ENCODE results near the gene ARHGAP24. TPM values are rescaled to one million over a fixed set of nuclear protein-coding genes. Genes with fewer than 3 reads are reported as not detected.

Gene ARHGAP24
- total and polyA plus RNA-seq, 4 donors: 1.8 to 15.2 (median 3.3) TPM

DNA sequence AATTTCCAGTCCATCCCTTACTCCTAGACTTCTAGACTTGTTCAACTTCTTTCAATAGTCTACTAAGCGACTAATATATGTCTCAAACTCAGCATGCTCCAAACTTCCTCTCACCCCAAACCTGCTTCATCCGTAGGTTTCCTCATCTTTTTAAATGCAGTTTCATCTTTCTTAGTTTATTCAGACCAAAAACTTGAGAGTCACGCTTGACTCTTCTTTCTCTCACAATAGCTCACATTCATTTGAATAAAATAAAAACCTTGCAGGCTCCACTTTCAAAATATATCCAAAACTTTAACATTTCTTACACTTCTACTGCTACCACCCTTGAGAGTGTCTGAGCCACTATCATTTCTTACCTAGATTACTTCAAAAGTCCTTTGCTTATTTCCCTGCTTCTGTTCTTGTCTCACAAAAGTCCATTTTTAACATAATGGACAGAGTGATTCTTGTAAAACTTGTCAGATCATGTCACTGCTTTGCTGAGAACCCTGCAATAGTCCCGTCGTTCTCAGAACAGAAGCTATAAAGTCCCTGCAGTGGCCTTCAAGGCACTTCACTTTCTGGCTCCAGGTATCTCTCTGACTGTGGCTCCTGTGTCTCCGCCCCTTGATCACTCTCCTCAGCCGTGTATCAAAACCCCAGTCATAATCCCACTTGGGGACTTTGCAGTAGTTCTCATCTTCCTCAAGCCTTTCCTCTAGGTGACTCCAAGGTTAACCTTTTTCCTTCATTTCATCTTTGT is 167.6 kb downstream of the ARHGAP24 start:
- no peaks in the 10 kb centered on the region for H3K9me3 ChIP-seq (ENCODE audit: control insufficient read depth in 4 of 4, low read length in 3 of 4)
- H3K4me3 ChIP-seq (ENCODE audit: low read depth in 1 of 3, low read length in 3 of 3): no peak overlapping the region
- no peak overlapping the region for H3K27ac ChIP-seq (ENCODE audit: low read depth in 1 of 2, low read length in 2 of 2)
- no peaks in the 10 kb centered on the region for H3K4me1 ChIP-seq (ENCODE audit: control insufficient read depth in 4 of 4, insufficient read depth in 4 of 4, low read length in 3 of 4)
- H3K36me3 ChIP-seq (ENCODE audit: control insufficient read depth in 4 of 4, insufficient read depth in 3 of 4, low read depth in 1 of 4, low read length in 3 of 4): no peaks in the 10 kb centered on the region
- WGBS: 85% methylated on average over 7 of the region's 7 CpGs
- no peaks in the 10 kb centered on the region for H3K27me3 ChIP-seq (ENCODE audit: control insufficient read depth in 4 of 4, insufficient read depth in 4 of 4, low read length in 3 of 4)
- TF ChIP-seq, protein P1, sequence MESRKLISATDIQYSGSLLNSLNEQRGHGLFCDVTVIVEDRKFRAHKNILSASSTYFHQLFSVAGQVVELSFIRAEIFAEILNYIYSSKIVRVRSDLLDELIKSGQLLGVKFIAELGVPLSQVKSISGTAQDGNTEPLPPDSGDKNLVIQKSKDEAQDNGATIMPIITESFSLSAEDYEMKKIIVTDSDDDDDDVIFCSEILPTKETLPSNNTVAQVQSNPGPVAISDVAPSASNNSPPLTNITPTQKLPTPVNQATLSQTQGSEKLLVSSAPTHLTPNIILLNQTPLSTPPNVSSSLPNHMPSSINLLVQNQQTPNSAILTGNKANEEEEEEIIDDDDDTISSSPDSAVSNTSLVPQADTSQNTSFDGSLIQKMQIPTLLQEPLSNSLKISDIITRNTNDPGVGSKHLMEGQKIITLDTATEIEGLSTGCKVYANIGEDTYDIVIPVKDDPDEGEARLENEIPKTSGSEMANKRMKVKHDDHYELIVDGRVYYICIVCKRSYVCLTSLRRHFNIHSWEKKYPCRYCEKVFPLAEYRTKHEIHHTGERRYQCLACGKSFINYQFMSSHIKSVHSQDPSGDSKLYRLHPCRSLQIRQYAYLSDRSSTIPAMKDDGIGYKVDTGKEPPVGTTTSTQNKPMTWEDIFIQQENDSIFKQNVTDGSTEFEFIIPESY (IDR thresholded peaks at IDR 0.05): no peak
- no peak for TF ChIP-seq TAF1 (conservative IDR thresholded peaks at IDR 0.05)
- TF ChIP-seq FOXA2 (IDR thresholded peaks at IDR 0.05): no peak
- TF ChIP-seq JUND (IDR thresholded peaks at IDR 0.05): no peak
- TF ChIP-seq, protein P2, sequence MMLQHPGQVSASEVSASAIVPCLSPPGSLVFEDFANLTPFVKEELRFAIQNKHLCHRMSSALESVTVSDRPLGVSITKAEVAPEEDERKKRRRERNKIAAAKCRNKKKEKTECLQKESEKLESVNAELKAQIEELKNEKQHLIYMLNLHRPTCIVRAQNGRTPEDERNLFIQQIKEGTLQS (IDR thresholded peaks at IDR 0.05): no peak
- TF ChIP-seq GABPA (IDR thresholded peaks at IDR 0.05 in 1 of 2, conservative IDR thresholded peaks at IDR 0.05 in 1 of 2): no peak
- TF ChIP-seq HNF4A (conservative IDR thresholded peaks at IDR 0.05): no peak
- TF ChIP-seq FOXA1 (IDR thresholded peaks at IDR 0.05): no peak
- TF ChIP-seq YY1 (IDR thresholded peaks at IDR 0.05): no peak
- H3K9ac ChIP-seq (ENCODE audit: low read depth in 1 of 2, low read length in 2 of 2): no peak overlapping the region
- DNase-seq (ENCODE audit: low spot score): no peak

DNA sequence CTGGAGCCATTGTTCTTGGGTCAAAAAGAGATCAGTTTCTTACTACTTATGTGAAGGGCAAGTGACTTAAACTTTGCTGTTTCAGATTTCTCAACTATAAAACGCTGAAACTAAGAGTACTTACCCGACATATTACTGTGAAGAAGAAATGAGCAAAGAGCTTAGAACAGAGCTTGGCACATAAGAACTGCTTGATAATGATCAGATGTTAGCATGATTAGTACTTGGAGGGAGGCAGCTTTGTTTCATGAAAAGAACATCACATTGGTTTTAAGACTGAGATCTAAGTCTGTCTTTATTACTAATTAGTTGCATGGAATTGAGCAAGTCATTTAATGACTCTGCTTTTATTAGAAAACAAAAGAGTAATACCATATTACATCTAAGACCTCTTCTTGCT is 169.1 kb downstream of the ARHGAP24 start:
- 80% methylated on average over 2 of the region's 2 CpGs for WGBS
- no peak overlapping the region for H3K27ac ChIP-seq (ENCODE audit: low read depth in 1 of 2, low read length in 2 of 2)
- H3K4me1 ChIP-seq (ENCODE audit: control insufficient read depth in 4 of 4, insufficient read depth in 4 of 4, low read length in 3 of 4): no peaks in the 10 kb centered on the region
- H3K9me3 ChIP-seq (ENCODE audit: control insufficient read depth in 4 of 4, low read length in 3 of 4): no peaks in the 10 kb centered on the region
- DNase-seq (ENCODE audit: low spot score): no peak
- TF ChIP-seq HNF4G (IDR thresholded peaks at IDR 0.05): no peak
- TF ChIP-seq, protein P3, sequence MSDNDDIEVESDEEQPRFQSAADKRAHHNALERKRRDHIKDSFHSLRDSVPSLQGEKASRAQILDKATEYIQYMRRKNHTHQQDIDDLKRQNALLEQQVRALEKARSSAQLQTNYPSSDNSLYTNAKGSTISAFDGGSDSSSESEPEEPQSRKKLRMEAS (IDR thresholded peaks at IDR 0.05): no peak
- no peak for TF ChIP-seq FOXA2 (IDR thresholded peaks at IDR 0.05)
- TF ChIP-seq RAD21 (IDR thresholded peaks at IDR 0.05): no peak
- TF ChIP-seq TAF1 (conservative IDR thresholded peaks at IDR 0.05): no peak
- TF ChIP-seq, protein P4, sequence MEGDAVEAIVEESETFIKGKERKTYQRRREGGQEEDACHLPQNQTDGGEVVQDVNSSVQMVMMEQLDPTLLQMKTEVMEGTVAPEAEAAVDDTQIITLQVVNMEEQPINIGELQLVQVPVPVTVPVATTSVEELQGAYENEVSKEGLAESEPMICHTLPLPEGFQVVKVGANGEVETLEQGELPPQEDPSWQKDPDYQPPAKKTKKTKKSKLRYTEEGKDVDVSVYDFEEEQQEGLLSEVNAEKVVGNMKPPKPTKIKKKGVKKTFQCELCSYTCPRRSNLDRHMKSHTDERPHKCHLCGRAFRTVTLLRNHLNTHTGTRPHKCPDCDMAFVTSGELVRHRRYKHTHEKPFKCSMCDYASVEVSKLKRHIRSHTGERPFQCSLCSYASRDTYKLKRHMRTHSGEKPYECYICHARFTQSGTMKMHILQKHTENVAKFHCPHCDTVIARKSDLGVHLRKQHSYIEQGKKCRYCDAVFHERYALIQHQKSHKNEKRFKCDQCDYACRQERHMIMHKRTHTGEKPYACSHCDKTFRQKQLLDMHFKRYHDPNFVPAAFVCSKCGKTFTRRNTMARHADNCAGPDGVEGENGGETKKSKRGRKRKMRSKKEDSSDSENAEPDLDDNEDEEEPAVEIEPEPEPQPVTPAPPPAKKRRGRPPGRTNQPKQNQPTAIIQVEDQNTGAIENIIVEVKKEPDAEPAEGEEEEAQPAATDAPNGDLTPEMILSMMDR (IDR thresholded peaks at IDR 0.05; ENCODE audit: low read depth, low read length, missing input control): no peak
- no peak for TF ChIP-seq FOXA1 (IDR thresholded peaks at IDR 0.05)
- H3K4me3 ChIP-seq (ENCODE audit: low read depth in 1 of 3, low read length in 3 of 3): no peak overlapping the region
- H3K36me3 ChIP-seq (ENCODE audit: control insufficient read depth in 4 of 4, insufficient read depth in 3 of 4, low read depth in 1 of 4, low read length in 3 of 4): no peaks in the 10 kb centered on the region
- H3K27me3 ChIP-seq (ENCODE audit: control insufficient read depth in 4 of 4, insufficient read depth in 4 of 4, low read length in 3 of 4): no peaks in the 10 kb centered on the region
- H3K9ac ChIP-seq (ENCODE audit: low read depth in 1 of 2, low read length in 2 of 2): no peak overlapping the region

DNA sequence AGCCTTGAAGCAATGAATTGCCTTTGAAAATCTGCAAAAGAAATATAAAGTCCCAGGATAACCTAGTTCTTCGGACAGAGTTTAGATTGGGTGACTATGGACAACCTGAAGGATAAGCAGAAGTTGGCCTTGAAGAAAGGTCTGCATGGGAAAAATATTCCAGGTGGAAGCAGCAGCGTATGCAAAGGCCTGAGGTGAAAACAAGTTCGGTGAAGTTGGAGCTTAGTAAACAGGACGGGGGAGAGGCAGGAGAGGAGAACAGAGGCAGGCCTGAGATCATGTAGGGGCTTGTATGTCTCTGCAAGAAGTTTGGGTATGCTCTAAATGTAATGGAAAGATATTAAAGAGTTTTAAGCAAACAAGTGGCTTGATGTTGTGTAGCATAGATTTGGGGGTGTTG is 176.0 kb downstream of the ARHGAP24 start:
- H3K27ac ChIP-seq (ENCODE audit: low read depth in 1 of 2, low read length in 2 of 2): no peak overlapping the region
- H3K36me3 ChIP-seq (ENCODE audit: control insufficient read depth in 4 of 4, insufficient read depth in 3 of 4, low read depth in 1 of 4, low read length in 3 of 4): no peaks in the 10 kb centered on the region
- WGBS: 85% methylated on average over 4 of the region's 4 CpGs
- no peaks in the 10 kb centered on the region for H3K4me1 ChIP-seq (ENCODE audit: control insufficient read depth in 4 of 4, insufficient read depth in 4 of 4, low read length in 3 of 4)
- no peak overlapping the region for H3K9ac ChIP-seq (ENCODE audit: low read depth in 1 of 2, low read length in 2 of 2)
- no peak overlapping the region for H3K4me3 ChIP-seq (ENCODE audit: low read depth in 1 of 3, low read length in 3 of 3)
- no peaks in the 10 kb centered on the region for H3K9me3 ChIP-seq (ENCODE audit: control insufficient read depth in 4 of 4, low read length in 3 of 4)
- DNase-seq (ENCODE audit: low spot score): no peak
- no peaks in the 10 kb centered on the region for H3K27me3 ChIP-seq (ENCODE audit: control insufficient read depth in 4 of 4, insufficient read depth in 4 of 4, low read length in 3 of 4)
- TF ChIP-seq EGR1 (IDR thresholded peaks at IDR 0.05; ENCODE audit: low read depth in 2 of 2) (no peak), FOXA1 (IDR thresholded peaks at IDR 0.05) (no peak), HNF4A (conservative IDR thresholded peaks at IDR 0.05) (no peak), SP1 (IDR thresholded peaks at IDR 0.05) (no peak), GABPA (IDR thresholded peaks at IDR 0.05 in 1 of 2, conservative IDR thresholded peaks at IDR 0.05 in 1 of 2) (no peak), HNF4G (IDR thresholded peaks at IDR 0.05) (no peak), FOXA2 (IDR thresholded peaks at IDR 0.05) (no peak), RAD21 (IDR thresholded peaks at IDR 0.05) (no peak), JUND (IDR thresholded peaks at IDR 0.05) (no peak)
- TF ChIP-seq, protein P3 (IDR thresholded peaks at IDR 0.05): no peak
- TF ChIP-seq, protein P1 (IDR thresholded peaks at IDR 0.05): no peak
- TF ChIP-seq, protein P4 (IDR thresholded peaks at IDR 0.05; ENCODE audit: low read depth, low read length, missing input control): no peak

Data from liver (tissue), 9 donors.